B cell (primary cell): ENCODE data around the gene PTPRG.

Experiments used
- CTCF ChIP-seq: fragments of 200-600 bp; IDR thresholded peaks from one replicate; pipeline ENCODE4 v1.8.0; 2022; ENCODE audit warnings: antibody characterized with exemption, mild to moderate bottlenecking
- EZH2 ChIP-seq: IDR thresholded peaks from 2 replicates; pipeline ENCODE4 v1.6.1; 2012; ENCODE audit warnings: borderline replicate concordance, low read depth, mild to moderate bottlenecking, moderate library complexity, low read length; ENCODE audit not compliant: insufficient read depth, poor library complexity, severe bottlenecking

- no peak for TF ChIP-seq EZH2
- no peak for TF ChIP-seq CTCF
Observed at GRCh38 chr3:62266668-62267283, 705.4 kb downstream of the PTPRG start.
